GM23248 (cell line): ENCODE results near the gene PKN2. TPM values are rescaled to one million over a fixed set of nuclear protein-coding genes. Genes with fewer than 3 reads are reported as not detected.
"Not testable (repeated sequence)": the region's sequence is repeated elsewhere in the genome, so short reads cannot be mapped to it uniquely, and the experiment has no call there.

ENCODE experiments used
- DNase-seq: peaks from one replicate; pipeline ENCODE4 v3.0.0-alpha.2; 2015
- H2AFZ ChIP-seq: fragments of 200-600 bp; sonication (generic); 2 replicates; pipeline ENCODE4 v1.6.1; 2016; ENCODE audit warnings: antibody characterized with exemption
- H3F3A ChIP-seq: fragments of 200-600 bp; sonication (generic); 2 replicates; pipeline ENCODE4 v1.6.1; 2016; ENCODE audit warnings: mild to moderate bottlenecking, antibody characterized with exemption, mixed run types; ENCODE audit not compliant: insufficient read depth
- H3K27ac ChIP-seq: fragments of 200-600 bp; sonication (generic); 2 replicates; pipeline ENCODE4 v1.5.1; 2016; ENCODE audit warnings: mild to moderate bottlenecking
- H3K27me3 ChIP-seq: fragments of 200-600 bp; sonication (generic); replicated peaks from 2 replicates; pipeline ENCODE4 v1.6.1; 2016; ENCODE audit warnings: mild to moderate bottlenecking; ENCODE audit not compliant: insufficient read depth
- H3K36me3 ChIP-seq: fragments of 200-600 bp; sonication (generic); 2 replicates; pipeline ENCODE4 v1.6.1; 2016; ENCODE audit warnings: low read depth, mild to moderate bottlenecking
- H3K4me1 ChIP-seq: fragments of 200-600 bp; sonication (generic); 2 replicates; pipeline ENCODE4 v1.6.1; 2016; ENCODE audit warnings: mild to moderate bottlenecking; ENCODE audit not compliant: insufficient read depth
- H3K4me2 ChIP-seq: fragments of 200-600 bp; sonication (generic); one replicate; pipeline ENCODE4 v1.6.1; 2016; ENCODE audit warnings: mild to moderate bottlenecking; ENCODE audit not compliant: unreplicated experiment
- H3K4me3 ChIP-seq: fragments of 200-600 bp; sonication (generic); 2 replicates; pipeline ENCODE4 v1.5.1; 2016; ENCODE audit warnings: mild to moderate bottlenecking
- H3K79me2 ChIP-seq: fragments of 200-600 bp; sonication (generic); 2 replicates; pipeline ENCODE4 v1.6.1; 2016; ENCODE audit warnings: mild to moderate bottlenecking; ENCODE audit not compliant: insufficient read depth
- H3K9ac ChIP-seq: fragments of 200-600 bp; sonication (generic); 2 replicates; pipeline ENCODE4 v1.6.1; 2016; ENCODE audit warnings: mild to moderate bottlenecking
- H3K9me2 ChIP-seq: fragments of 200-600 bp; sonication (generic); 2 replicates; pipeline ENCODE4 v1.6.1; 2016; ENCODE audit warnings: mixed run types, mild to moderate bottlenecking, moderate library complexity; ENCODE audit not compliant: insufficient read depth
- H3K9me3 ChIP-seq: fragments of 200-600 bp; sonication (generic); one replicate; pipeline ENCODE4 v1.6.1; 2017; ENCODE audit warnings: low read depth
- H4K20me1 ChIP-seq: fragments of 200-600 bp; sonication (generic); 2 replicates; pipeline ENCODE4 v1.6.0; 2016; ENCODE audit not compliant: insufficient read depth
- EZH2 ChIP-seq: fragments of 200-600 bp; sonication (generic); IDR thresholded peaks from 2 replicates; pipeline ENCODE4 v1.6.1; 2018; ENCODE audit warnings: antibody characterized with exemption, mild to moderate bottlenecking; ENCODE audit not compliant: insufficient read depth, poor library complexity, severe bottlenecking
- EZH2phosphoT487 ChIP-seq: fragments of 200-600 bp; sonication (generic); IDR thresholded peaks from 2 replicates; pipeline ENCODE4 v1.6.1; 2018; ENCODE audit warnings: antibody characterized with exemption, moderate library complexity, mild to moderate bottlenecking, low read depth; ENCODE audit not compliant: insufficient read depth
- WGBS, 2 experiments: methylation state at CpG; one replicate each; pipeline ENCODE4 v1.1.6; 2015 to 2017; ENCODE audit warnings: low lambda C conversion rate in 2 of 2, low coverage in 1 of 2; ENCODE audit errors: missing lambda C conversion rate in 2 of 2; 5-methylcytosine and 5-hydroxymethylcytosine counted together
- in situ Hi-C: fragments of 300-500 bp; cut with MboI; formaldehyde crosslinking; loops from 2 replicates; pipeline ENCODE4 v1.15.0; 2020
- polyA plus RNA-seq: library from polyadenylated mRNA; unstranded; fragments of >200 nt; fragmentation: Nextera tagmentation; extraction: Ambion mirVana; gene quantifications from 2 replicates; pipeline ENCODE4 v1.2.1, GENCODE V29; 2016
- total RNA-seq: library from RNA; depleted of rRNA; stranded (reverse); fragments of >200 nt; shearing (Covaris generic); gene quantifications from 2 replicates; pipeline ENCODE4 v1.2.3, GENCODE V29; 2014

Gene PKN2
- total and polyA plus RNA-seq, 2 experiments from 2014 or later, result 24.0 to 32.6 TPM

DNA sequence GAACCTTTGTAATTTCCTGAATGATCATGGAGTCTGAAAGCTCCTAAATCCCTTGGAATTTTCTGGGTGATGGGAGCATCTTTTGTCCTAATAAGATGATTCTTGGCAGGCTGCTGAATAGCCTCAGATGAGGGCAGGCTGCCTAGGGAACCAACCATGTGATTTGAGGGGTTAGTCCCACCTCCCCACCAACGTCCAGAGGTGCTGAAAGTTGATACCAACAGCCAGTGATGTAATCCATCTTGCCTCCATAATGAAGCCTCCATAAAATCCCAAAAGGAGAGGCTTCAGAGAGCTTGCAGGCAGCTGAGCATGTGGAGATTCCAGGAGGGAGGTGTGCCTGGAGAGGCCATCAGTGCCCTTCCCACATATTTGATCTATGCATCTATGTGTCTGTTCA, 163.6 kb downstream of the PKN2 start:
- TF ChIP-seq EZH2, result no peak
- TF ChIP-seq EZH2phosphoT487, result no peak
- Histone ChIP-seq H3K9ac (no peak overlapping the region), H3K4me3 (no peak overlapping the region), H3K9me3 (no peaks in the 10 kb centered on the region), H4K20me1 (no peaks in the 10 kb centered on the region), H2AFZ (no peak overlapping the region), H3F3A (peaks cover 5% of the 10 kb centered on the region; the same call in 1 of the 2 replicates), H3K27ac (no peak overlapping the region), H3K27me3 (no peaks in the 10 kb centered on the region), H3K79me2 (no peaks in the 10 kb centered on the region), H3K4me1 (no peaks in the 10 kb centered on the region), H3K9me2 (no peaks in the 10 kb centered on the region), H3K4me2 (no peak overlapping the region), H3K36me3 (peaks cover 17% of the 10 kb centered on the region; the same call in 1 of the 2 replicates)
- 7% methylated on average over 1 of the region's 1 CpG for WGBS, 2 experiments
- in situ Hi-C loops, result no loop called here
- DNase-seq, result no peak

DNA sequence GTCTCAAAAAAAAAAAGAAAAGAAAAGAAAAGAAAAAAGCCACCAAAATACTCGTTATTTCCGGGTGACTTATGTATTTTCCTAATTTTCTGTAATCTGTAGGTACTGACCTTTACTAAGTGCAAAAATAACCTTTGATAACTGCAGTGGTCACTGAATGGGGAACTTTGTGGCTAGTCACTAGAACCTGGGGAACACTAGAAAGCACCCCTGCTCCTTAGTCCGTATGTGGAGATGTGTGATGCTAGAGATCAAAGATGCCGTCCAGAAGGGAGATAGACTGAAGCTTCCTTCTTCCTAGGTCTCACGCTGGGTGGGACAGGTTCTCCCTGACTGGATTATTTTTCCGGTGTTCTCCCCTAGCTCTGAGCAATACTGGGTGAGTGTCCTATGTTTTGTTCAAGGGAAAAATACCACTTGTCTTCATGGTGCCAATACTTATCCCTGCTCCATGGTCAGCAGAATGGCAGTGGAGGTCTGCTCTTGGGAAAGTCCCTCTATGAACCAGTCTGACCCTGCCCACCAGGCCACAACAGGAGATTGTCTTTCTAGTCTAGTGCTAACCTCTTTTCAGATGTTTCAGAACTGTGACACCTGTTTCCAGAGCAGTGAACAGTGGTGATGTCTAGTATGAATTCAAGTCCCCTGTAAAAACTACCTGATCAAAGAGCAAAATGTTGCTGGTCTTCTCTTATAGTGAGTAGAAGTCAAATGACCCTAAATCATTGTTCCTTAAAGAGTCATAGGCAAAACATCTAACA, 167.4 kb downstream of the PKN2 start:
- H3K9ac ChIP-seq, result no peak overlapping the region
- H2AFZ ChIP-seq, result no peak overlapping the region
- TF ChIP-seq EZH2phosphoT487 (no peak), EZH2 (no peak)
- H4K20me1 ChIP-seq, result no peaks in the 10 kb centered on the region
- H3K9me3 ChIP-seq, result no peaks in the 10 kb centered on the region
- in situ Hi-C loops, result loop anchor here (25.0 kb wide), 1 partner anchor 189 kb away; no protein-coding TSS in a partner anchor
- no peak for DNase-seq
- no peak overlapping the region for H3K4me2 ChIP-seq
- no peaks in the 10 kb centered on the region for H3K27me3 ChIP-seq
- H3K4me1 ChIP-seq, result no peaks in the 10 kb centered on the region
- H3K4me3 ChIP-seq, result no peak overlapping the region
- H3F3A ChIP-seq, result peaks cover 5% of the 10 kb centered on the region; the same call in 1 of the 2 replicates
- H3K36me3 ChIP-seq, result peaks cover 43% of the 10 kb centered on the region
- H3K79me2 ChIP-seq, result peaks cover 10% of the 10 kb centered on the region; the same call in 1 of the 2 replicates
- H3K27ac ChIP-seq, result no peak overlapping the region
- 70 to 80% methylated on average over 6 of the region's 6 CpGs for WGBS, 2 experiments
- H3K9me2 ChIP-seq, result no peaks in the 10 kb centered on the region

DNA sequence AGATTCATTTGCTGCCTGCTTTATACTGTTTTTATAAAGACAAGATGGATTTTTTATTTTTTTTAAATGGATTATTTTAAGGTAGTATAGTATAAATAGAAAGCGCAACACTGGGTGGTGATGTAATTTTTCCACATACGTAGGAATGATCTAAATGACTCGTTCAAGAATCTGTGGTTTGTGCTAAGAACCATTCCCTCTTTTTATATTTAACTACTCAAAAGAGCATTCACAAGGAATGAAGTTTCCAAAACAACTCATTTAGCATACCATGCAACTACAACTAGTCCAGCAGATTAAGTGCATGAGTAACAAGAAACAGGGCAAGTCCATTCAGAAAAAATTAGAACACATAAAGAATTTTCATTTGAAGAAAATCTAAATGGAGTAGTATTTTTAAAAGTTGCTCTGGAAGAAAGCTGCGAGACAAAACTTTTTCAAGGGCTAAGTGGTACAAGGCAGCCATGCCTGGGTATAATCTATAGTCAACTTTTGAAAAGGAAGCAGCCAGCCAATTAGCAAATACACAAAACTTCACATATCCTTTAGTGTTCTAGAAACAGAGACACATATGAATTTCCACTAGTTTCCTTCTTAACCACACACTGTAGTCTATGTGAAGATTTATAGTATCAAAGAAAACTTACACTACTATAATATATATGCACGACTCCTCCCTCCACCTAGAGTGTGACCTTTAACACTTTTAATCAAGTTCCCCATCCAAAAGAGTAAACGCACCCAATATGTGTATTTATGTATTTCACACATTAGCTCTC, 183.9 kb downstream of the PKN2 start:
- 0 out of 2 replicates have a peak, but pooled peaks cover 6% of the 10 kb centered on the region for H3K36me3 ChIP-seq
- in situ Hi-C loops, result loop anchor here (25.0 kb wide), 1 partner anchor 206 kb away; no protein-coding TSS in a partner anchor
- H3K9ac ChIP-seq, result peak overlapping the region; percentile 25; the same call in 1 of the 2 replicates
- H3K79me2 ChIP-seq, result peaks cover 100% of the 10 kb centered on the region
- H3F3A ChIP-seq, result peaks cover 11% of the 10 kb centered on the region; the same call in 1 of the 2 replicates
- peak overlapping the region; percentile 73 for H3K27ac ChIP-seq
- peak; percentile 81 for DNase-seq
- H3K9me2 ChIP-seq, result no peaks in the 10 kb centered on the region
- 60 to 65% methylated on average over 6 of the region's 6 CpGs for WGBS, 2 experiments
- H4K20me1 ChIP-seq, result peaks cover 7% of the 10 kb centered on the region; the same call in 1 of the 2 replicates
- no peak for TF ChIP-seq EZH2
- no peak for TF ChIP-seq EZH2phosphoT487
- H3K4me2 ChIP-seq, result peak overlapping the region; percentile 16
- H3K4me1 ChIP-seq, result peaks cover 10% of the 10 kb centered on the region; the same call in 1 of the 2 replicates
- no peak overlapping the region for H3K4me3 ChIP-seq
- no peaks in the 10 kb centered on the region for H3K27me3 ChIP-seq
- H3K9me3 ChIP-seq, result no peaks in the 10 kb centered on the region
- no peak overlapping the region for H2AFZ ChIP-seq

DNA sequence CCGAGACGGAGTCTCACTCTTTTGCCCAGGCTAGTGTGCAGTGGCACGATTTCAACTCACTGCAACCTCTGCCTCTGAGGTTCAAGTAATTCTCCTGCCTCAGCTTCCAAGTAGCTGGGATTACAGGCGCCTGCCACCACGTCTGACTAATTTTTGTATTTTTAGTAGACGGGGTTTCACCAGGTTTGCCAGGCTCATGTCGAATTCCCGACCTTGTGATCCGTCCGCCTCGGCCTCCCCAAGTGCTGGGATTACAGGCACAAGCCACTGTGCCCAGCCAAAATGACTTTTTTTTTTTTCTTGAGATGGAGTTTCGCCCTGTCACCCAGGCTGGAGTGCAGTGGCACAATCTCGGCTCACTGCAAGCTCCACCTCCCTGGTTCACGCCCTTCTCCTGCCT, 185.6 kb downstream of the PKN2 start:
- DNase-seq, H3K27ac ChIP-seq: not testable (repeated sequence)

More for the DNA sequence above, 185.6 kb downstream of the PKN2 start:
- H3K9me2 ChIP-seq, H3K27me3 ChIP-seq, H4K20me1 ChIP-seq, H3K4me3 ChIP-seq, H3K4me2 ChIP-seq, H3K9ac ChIP-seq, H3K36me3 ChIP-seq, H3K9me3 ChIP-seq, H2AFZ ChIP-seq: not testable (repeated sequence)
- 96 to 98% methylated on average over 12 to 14 of the region's 14 CpGs for WGBS, 2 experiments
- peaks cover 100% of the 10 kb centered on the region for H3K79me2 ChIP-seq
- peaks cover 11% of the 10 kb centered on the region; the same call in 1 of the 2 replicates for H3F3A ChIP-seq
- peaks cover 10% of the 10 kb centered on the region; the same call in 1 of the 2 replicates for H3K4me1 ChIP-seq
- in situ Hi-C loops, result loop anchor here (25.0 kb wide), 1 partner anchor 207 kb away; no protein-coding TSS in a partner anchor
